ENCODE measurements around the gene NEB.

- no peak for TF ChIP-seq CTCF (IDR thresholded peaks at IDR 0.05)
- no peak for TF ChIP-seq EP300 (IDR thresholded peaks at IDR 0.05)
- no peak for TF ChIP-seq POLR2A (IDR thresholded peaks at IDR 0.05)
Measured at GRCh38 chr2:151657667-151658076, 76.6 kb downstream of the NEB start.

Measured in gastroesophageal sphincter (tissue), 3 donors.